Measurements from ENCODE around the gene COX5B.
A peak's percentile ranks its signal among the peaks of the same experiment; 100 is the strongest.

The COX5B gene

GRCh38 chr2:97657986-97658690 is 12.3 kb downstream of the COX5B start:
- no peak overlapping the region for H3K9ac ChIP-seq (ENCODE audit: low read length)
- H3K36me3 ChIP-seq (ENCODE audit: control insufficient read depth, insufficient read depth, low read length): peaks cover 39% of the 10 kb centered on the region
- no peak overlapping the region for H3K27ac ChIP-seq (ENCODE audit: low read depth, low read length)
- no peaks in the 10 kb centered on the region for H3K27me3 ChIP-seq (ENCODE audit: control insufficient read depth, insufficient read depth, low read length)
- no peak overlapping the region for H3K4me3 ChIP-seq (ENCODE audit: low read length)
- H3K4me1 ChIP-seq (ENCODE audit: control insufficient read depth, insufficient read depth, low read length): peaks cover 13% of the 10 kb centered on the region

- Histone ChIP-seq H3K36me3 (ENCODE audit: control insufficient read depth, insufficient read depth, low read length) (peaks cover 39% of the 10 kb centered on the region), H3K27me3 (ENCODE audit: control insufficient read depth, insufficient read depth, low read length) (no peaks in the 10 kb centered on the region), H3K27ac (ENCODE audit: low read depth, low read length) (no peak overlapping the region), H3K4me3 (ENCODE audit: low read length) (no peak overlapping the region), H3K9ac (ENCODE audit: low read length) (no peak overlapping the region), H3K4me1 (ENCODE audit: control insufficient read depth, insufficient read depth, low read length) (peaks cover 13% of the 10 kb centered on the region)
These were observed 12.9 kb downstream of the COX5B start for GRCh38 chr2:97658691-97659157.

GRCh38 chr2:97659256-97660043 is 13.6 kb downstream of the COX5B start:
- Histone ChIP-seq H3K27me3 (ENCODE audit: control insufficient read depth, insufficient read depth, low read length) (no peaks in the 10 kb centered on the region), H3K27ac (ENCODE audit: low read depth, low read length) (no peak overlapping the region), H3K9ac (ENCODE audit: low read length) (no peak overlapping the region), H3K36me3 (ENCODE audit: control insufficient read depth, insufficient read depth, low read length) (peaks cover 37% of the 10 kb centered on the region), H3K4me3 (ENCODE audit: low read length) (no peak overlapping the region), H3K4me1 (ENCODE audit: control insufficient read depth, insufficient read depth, low read length) (peaks cover 13% of the 10 kb centered on the region)

- no peaks in the 10 kb centered on the region for H3K27me3 ChIP-seq (ENCODE audit: control insufficient read depth, insufficient read depth, low read length)
- H3K9ac ChIP-seq (ENCODE audit: low read length): no peak overlapping the region
- peaks cover 30% of the 10 kb centered on the region for H3K36me3 ChIP-seq (ENCODE audit: control insufficient read depth, insufficient read depth, low read length)
- no peak overlapping the region for H3K4me3 ChIP-seq (ENCODE audit: low read length)
- peaks cover 13% of the 10 kb centered on the region for H3K4me1 ChIP-seq (ENCODE audit: control insufficient read depth, insufficient read depth, low read length)
- no peak overlapping the region for H3K27ac ChIP-seq (ENCODE audit: low read depth, low read length)
These were observed 14.3 kb downstream of the COX5B start for GRCh38 chr2:97660044-97660774.

- Histone ChIP-seq H3K36me3 (ENCODE audit: control insufficient read depth, insufficient read depth, low read length) (peaks cover 30% of the 10 kb centered on the region), H3K9ac (ENCODE audit: low read length) (no peak overlapping the region), H3K4me1 (ENCODE audit: control insufficient read depth, insufficient read depth, low read length) (peaks cover 13% of the 10 kb centered on the region), H3K27me3 (ENCODE audit: control insufficient read depth, insufficient read depth, low read length) (no peaks in the 10 kb centered on the region), H3K27ac (ENCODE audit: low read depth, low read length) (no peak overlapping the region), H3K4me3 (ENCODE audit: low read length) (no peak overlapping the region)
These were observed 15.0 kb downstream of the COX5B start for GRCh38 chr2:97660775-97661389.

- Histone ChIP-seq H3K27ac (ENCODE audit: low read depth, low read length) (no peak overlapping the region), H3K4me1 (ENCODE audit: control insufficient read depth, insufficient read depth, low read length) (peaks cover 13% of the 10 kb centered on the region), H3K27me3 (ENCODE audit: control insufficient read depth, insufficient read depth, low read length) (no peaks in the 10 kb centered on the region), H3K4me3 (ENCODE audit: low read length) (peak overlapping the region; percentile 66), H3K9ac (ENCODE audit: low read length) (no peak overlapping the region), H3K36me3 (ENCODE audit: control insufficient read depth, insufficient read depth, low read length) (peaks cover 26% of the 10 kb centered on the region)
These were observed 16.1 kb downstream of the COX5B start for GRCh38 chr2:97661927-97662326.

- H3K9ac ChIP-seq (ENCODE audit: low read length): peak overlapping the region; percentile 53
- H3K4me3 ChIP-seq (ENCODE audit: low read length): peak overlapping the region; percentile 66
- H3K36me3 ChIP-seq (ENCODE audit: control insufficient read depth, insufficient read depth, low read length): peaks cover 26% of the 10 kb centered on the region
These were observed 16.6 kb downstream of the COX5B start for GRCh38 chr2:97662386-97662894.

GRCh38 chr2:97662895-97663625 is 17.2 kb downstream of the COX5B start:
- Histone ChIP-seq H3K36me3 (ENCODE audit: control insufficient read depth, insufficient read depth, low read length) (peaks cover 22% of the 10 kb centered on the region), H3K4me1 (ENCODE audit: control insufficient read depth, insufficient read depth, low read length) (peaks cover 13% of the 10 kb centered on the region), H3K4me3 (ENCODE audit: low read length) (peak overlapping the region; percentile 66), H3K27me3 (ENCODE audit: control insufficient read depth, insufficient read depth, low read length) (no peaks in the 10 kb centered on the region), H3K27ac (ENCODE audit: low read depth, low read length) (peak overlapping the region; percentile 59), H3K9ac (ENCODE audit: low read length) (peak overlapping the region; percentile 53)

More at GRCh38 chr2:97662386-97662894, 16.6 kb downstream of the COX5B start:
- H3K27me3 ChIP-seq (ENCODE audit: control insufficient read depth, insufficient read depth, low read length): no peaks in the 10 kb centered on the region
- H3K27ac ChIP-seq (ENCODE audit: low read depth, low read length): peak overlapping the region; percentile 59
- peaks cover 13% of the 10 kb centered on the region for H3K4me1 ChIP-seq (ENCODE audit: control insufficient read depth, insufficient read depth, low read length)

GRCh38 chr2:97663626-97663961 is 17.7 kb downstream of the COX5B start:
- H3K4me1 ChIP-seq (ENCODE audit: control insufficient read depth, insufficient read depth, low read length): peaks cover 13% of the 10 kb centered on the region
- H3K27me3 ChIP-seq (ENCODE audit: control insufficient read depth, insufficient read depth, low read length): no peaks in the 10 kb centered on the region
- peak overlapping the region; percentile 59 for H3K27ac ChIP-seq (ENCODE audit: low read depth, low read length)
- H3K36me3 ChIP-seq (ENCODE audit: control insufficient read depth, insufficient read depth, low read length): peaks cover 16% of the 10 kb centered on the region
- H3K4me3 ChIP-seq (ENCODE audit: low read length): peak overlapping the region; percentile 66
- peak overlapping the region; percentile 53 for H3K9ac ChIP-seq (ENCODE audit: low read length)

- Histone ChIP-seq H3K27me3 (ENCODE audit: control insufficient read depth, insufficient read depth, low read length) (no peaks in the 10 kb centered on the region), H3K27ac (ENCODE audit: low read depth, low read length) (peak within 1 kb of the TSS; percentile 89), H3K36me3 (ENCODE audit: control insufficient read depth, insufficient read depth, low read length) (peaks cover 11% of the 10 kb centered on the region), H3K9ac (ENCODE audit: low read length) (peak within 1 kb of the TSS; percentile 83), H3K4me1 (ENCODE audit: control insufficient read depth, insufficient read depth, low read length) (peaks cover 13% of the 10 kb centered on the region), H3K4me3 (ENCODE audit: low read length) (peak within 1 kb of the TSS; percentile 76)
These were observed 18.2 kb downstream of the COX5B start, which contains the start of gene ACTR1B for GRCh38 chr2:97663962-97664635. TSS of gene ACTR1B (minus strand) at chr2:97664044. CDS start at chr2:97663890, 154 bp downstream.

GRCh38 chr2:97664636-97664970 is 18.7 kb downstream of the COX5B start:
- peak overlapping the region; percentile 89 for H3K27ac ChIP-seq (ENCODE audit: low read depth, low read length)
- H3K36me3 ChIP-seq (ENCODE audit: control insufficient read depth, insufficient read depth, low read length): peaks cover 8% of the 10 kb centered on the region
- no peaks in the 10 kb centered on the region for H3K27me3 ChIP-seq (ENCODE audit: control insufficient read depth, insufficient read depth, low read length)
- peaks cover 13% of the 10 kb centered on the region for H3K4me1 ChIP-seq (ENCODE audit: control insufficient read depth, insufficient read depth, low read length)
- peak overlapping the region; percentile 76 for H3K4me3 ChIP-seq (ENCODE audit: low read length)
- H3K9ac ChIP-seq (ENCODE audit: low read length): peak overlapping the region; percentile 83
